GM12878 (cell line): ENCODE results near the gene LEP. TPM values are rescaled to one million over a fixed set of nuclear protein-coding genes. Genes with fewer than 3 reads are reported as not detected.

ENCODE experiments used
- ATAC-seq: fragments of 200-7000 bp; cut with Tn5 transposase; 3 replicates; pipeline ENCODE4 v1.9.1; 2020; ENCODE audit warnings: mild to moderate bottlenecking, moderate library complexity
- BruUV-seq: library from RNA; stranded (reverse); fragments of 400-500 nt; replicated peaks from 2 replicates; lab custom pipeline; 2021; lab: Mats Ljungman, UMichigan
- CTCF ChIA-PET: fragments of 300-600 bp; sonication (Branson Sonifier 250); formaldehyde crosslinking; extraction: SDS; loops from one replicate; lab custom pipeline; 2021; ENCODE audit warnings: inconsistent platforms; lab: Yijun Ruan, JAX
- POLR2A ChIA-PET: fragments of 350-600 bp; formaldehyde crosslinking; extraction: SDS; loops from one replicate; lab custom pipeline; 2021; ENCODE audit warnings: inconsistent platforms; lab: Charles Lee
- RAD21 ChIA-PET: fragments of 300-600 bp; sonication (Branson Sonifier 250); formaldehyde crosslinking; loops from one replicate; lab custom pipeline; 2023; ENCODE audit warnings: antibody characterized with exemption; ENCODE audit not compliant: unreplicated experiment; lab: Charles Lee
- SMC1A ChIA-PET: fragments of 300-600 bp; sonication (Branson Sonifier 250); formaldehyde crosslinking; loops from one replicate; lab custom pipeline; 2023; ENCODE audit not compliant: unreplicated experiment, uncharacterized antibody; lab: Charles Lee
- DNase-seq: peaks from one replicate; pipeline ENCODE4 v3.0.0-alpha.2; 2011; ENCODE audit warnings: low read depth, low spot score
- FAIRE-seq: peaks from 3 replicates; lab custom pipeline; 2011; peaks lifted over from hg19 to GRCh38; lab: Jason Lieb, UNC
- H2AFZ ChIP-seq: 2 replicates; pipeline ENCODE4 v1.6.0; 2011; ENCODE audit warnings: low read depth, low read length, control low read depth; ENCODE audit not compliant: control insufficient read depth
- H3K27ac ChIP-seq: 2 replicates; pipeline ENCODE4 v1.5.1; 2011; ENCODE audit warnings: control low read depth; ENCODE audit not compliant: control insufficient read depth, insufficient read depth
- H3K27me3 ChIP-seq, 2 experiments: replicated peaks in 1 of 2; 2 replicates each; pipeline versions ENCODE4 v1.6.0 to v1.6.1; 2011; ENCODE audit warnings: low read length in 1 of 2; ENCODE audit not compliant: control insufficient read depth in 2 of 2, insufficient read depth in 2 of 2
- H3K36me3 ChIP-seq, 2 experiments: 2 replicates each; pipeline ENCODE4 v1.5.1; 2011; ENCODE audit warnings: low read length in 1 of 2; ENCODE audit not compliant: control insufficient read depth in 2 of 2, insufficient read depth in 2 of 2
- H3K4me1 ChIP-seq: 2 replicates; pipeline ENCODE4 v1.6.1; 2011; ENCODE audit warnings: mild to moderate bottlenecking, low read length, moderate library complexity, mixed read lengths; ENCODE audit not compliant: control insufficient read depth, insufficient read depth
- H3K4me2 ChIP-seq: 2 replicates; pipeline ENCODE4 v1.6.0; 2011; ENCODE audit warnings: control low read depth; ENCODE audit not compliant: control insufficient read depth, insufficient read depth
- H3K4me3 ChIP-seq: fragments of 200-600 bp; sonication (generic); 2 replicates; pipeline ENCODE4 v1.5.1; 2016
- H3K79me2 ChIP-seq: 2 replicates; pipeline ENCODE4 v1.6.0; 2011; ENCODE audit warnings: low read length; ENCODE audit not compliant: control insufficient read depth, insufficient read depth
- H3K9ac ChIP-seq: 2 replicates; pipeline ENCODE4 v1.8.0; 2011; ENCODE audit warnings: low read length, control low read depth, mixed read lengths; ENCODE audit not compliant: control insufficient read depth, insufficient read depth
- H3K9me3 ChIP-seq: replicated peaks from 3 replicates; pipeline ENCODE4 v1.5.1; 2011; ENCODE audit warnings: mild to moderate bottlenecking, low read length; ENCODE audit not compliant: control insufficient read depth, insufficient read depth
- H4K20me1 ChIP-seq: 2 replicates; pipeline ENCODE4 v1.6.0; 2011; ENCODE audit not compliant: control insufficient read depth, insufficient read depth
- FOXM1 ChIP-seq: IDR thresholded peaks from 2 replicates; pipeline ENCODE4 v1.6.1; 2012; ENCODE audit warnings: low read depth, mild to moderate bottlenecking, inconsistent platforms, low read length, moderate library complexity
- HDGF ChIP-seq: fragments of 450-650 bp; IDR thresholded peaks from 2 replicates; pipeline ENCODE4 v1.6.1; 2016; ENCODE audit warnings: antibody characterized with exemption
- MAX ChIP-seq: IDR thresholded peaks from 2 replicates; pipeline ENCODE4 v1.6.1; 2012; ENCODE audit warnings: low read depth, low read length, improper control_type of control experiment
- MXI1 ChIP-seq: fragments of 150-350 bp; IDR thresholded peaks from 2 replicates; pipeline ENCODE4 v1.6.1; 2011; ENCODE audit warnings: low read depth, mild to moderate bottlenecking, inconsistent platforms, low read length, improper control_type of control experiment
- PAX8 ChIP-seq: fragments of 450-650 bp; IDR thresholded peaks from 2 replicates; pipeline ENCODE4 v1.6.1; 2017; ENCODE audit warnings: mild to moderate bottlenecking, moderate library complexity
- ZBED1 ChIP-seq: IDR thresholded peaks from 2 replicates; pipeline ENCODE4 v1.6.1; 2016; ENCODE audit warnings: borderline replicate concordance
- ZNF207 ChIP-seq: fragments of 450-650 bp; IDR thresholded peaks from 2 replicates; pipeline ENCODE4 v1.6.1; 2014; ENCODE audit warnings: antibody characterized with exemption, mild to moderate bottlenecking, borderline replicate concordance
- ZNF24 ChIP-seq: fragments of 450-650 bp; IDR thresholded peaks from 2 replicates; pipeline ENCODE4 v1.6.1; 2017; ENCODE audit warnings: antibody characterized with exemption, mild to moderate bottlenecking
- ZNF687 ChIP-seq: fragments of 450-650 bp; IDR thresholded peaks from 2 replicates; pipeline ENCODE4 v1.6.1; 2017; ENCODE audit warnings: mild to moderate bottlenecking, moderate library complexity
- ZSCAN29 ChIP-seq: fragments of 450-650 bp; IDR thresholded peaks from 2 replicates; pipeline ENCODE4 v1.6.1; 2017; ENCODE audit warnings: mild to moderate bottlenecking, moderate library complexity
- WGBS: methylation state at CpG from one replicate; pipeline ENCODE4 v1.1.6; 2016; ENCODE audit warnings: low lambda C conversion rate; ENCODE audit not compliant: insufficient replicate concordance, insufficient coverage; ENCODE audit errors: missing lambda C conversion rate; 5-methylcytosine and 5-hydroxymethylcytosine counted together
- in situ Hi-C: fragments of 300-500 bp; cut with MboI; formaldehyde crosslinking; loops from 9 replicates; pipeline ENCODE4 v1.14.3; 2018; ENCODE audit warnings: mixed read lengths
- intact Hi-C: fragments of 100-400 bp; cut with micrococcal nuclease; formaldehyde crosslinking; loops from one replicate; pipeline ENCODE4 v1.14.2; 2022; ENCODE audit not compliant: unreplicated experiment
- polyA plus RNA-seq, 11 experiments: library from polyadenylated mRNA; depleted of rRNA in 4 of 11; unstranded in 6 of 11; stranded (reverse) in 5 of 11; fragments of >200 nt; fragmentation: Nextera tagmentation in 4 of 11; fragmentation: Illumina TruSeq in 1 of 11; extraction: Ambion mirVana in 4 of 11; extraction: Trizol in 1 of 11; gene quantifications; 1 replicate in 1 of 11; 2 replicates in 10 of 11; pipeline versions ENCODE4 v1.2.1 to v1.2.3, GENCODE V29; 2011 to 2016; ENCODE audit warnings: inconsistent platforms in 2 of 11, missing spikeins in 2 of 11, low read depth in 1 of 11
- total RNA-seq, 4 experiments: library from RNA; depleted of rRNA in 3 of 4; stranded (reverse); fragments of >200 nt in 3 of 4; fragmentation: Illumina TruSeq in 1 of 4; extraction: Trizol in 1 of 4; gene quantifications; 2 replicates each; pipeline versions ENCODE4 v1.2.1 to v1.2.3, GENCODE V29; 2013 to 2021
- TF ChIP-seq, protein P1 (sequence below): fragments of 450-650 bp; IDR thresholded peaks from 2 replicates; pipeline ENCODE4 v1.6.1; 2017; ENCODE audit warnings: low read depth, mild to moderate bottlenecking, moderate library complexity
- TF ChIP-seq, protein P2 (sequence below): fragments of 450-650 bp; formaldehyde crosslinking; IDR thresholded peaks from 2 replicates; pipeline ENCODE4 v1.4.0; 2022; ENCODE audit warnings: mild to moderate bottlenecking, moderate library complexity

Gene LEP
- total and polyA plus RNA-seq, 10 of the 15 experiments (the other 5 are each of a cell fraction or from before 2014, with no cell fraction given), result not detected

GRCh38 chr7:128207609-128208008 is 33.5 kb upstream of the LEP start:
- in situ Hi-C loops (loop anchor here (5.0 kb wide), 2 partner anchors 70 to 495 kb away; no protein-coding TSS in a partner anchor), intact Hi-C loops (loop anchor here (5.0 kb wide), 2 partner anchors 170 to 760 kb away; no protein-coding TSS in a partner anchor)
- ATAC-seq (no peak), DNase-seq (no peak), FAIRE-seq (no peak)
- Histone ChIP-seq H4K20me1 (0 out of 2 replicates have a peak, but pooled peaks cover 3% of the 10 kb centered on the region), H3K4me1 (no peaks in the 10 kb centered on the region), H3K36me3 (no peaks in the 10 kb centered on the region), H3K4me3 (no peak overlapping the region), H2AFZ (no peak overlapping the region), H3K27ac (no peak overlapping the region), H3K27me3 (no peaks in the 10 kb centered on the region; a peak in 3 of 4 replicates), H3K9me3 (no peaks in the 10 kb centered on the region), H3K9ac (no peak overlapping the region), H3K79me2 (no peaks in the 10 kb centered on the region), H3K4me2 (no peak overlapping the region)
- no TSS peak for BruUV-seq
- POLR2A ChIA-PET, result no interaction called here
- SMC1A ChIA-PET, result interaction anchor here (0.7 to 3.7 kb wide), 3 partner anchors 13 to 499 kb away, joined by 3 to 56 read pairs (median 34); no protein-coding TSS in a partner anchor
- RAD21 ChIA-PET, result interaction anchor here (0.9 to 5.8 kb wide), 4 partner anchors 9 to 579 kb away, joined by 3 to 86 read pairs (median 38); no protein-coding TSS in a partner anchor
- CTCF ChIA-PET, result interaction anchor here (0.8 to 8.6 kb wide), 4 partner anchors 11 to 703 kb away, joined by 3 to 152 read pairs (median 67); no protein-coding TSS in a partner anchor
- 25% methylated on average over 2 of the region's 4 CpGs for WGBS
- TF ChIP-seq, protein P1, sequence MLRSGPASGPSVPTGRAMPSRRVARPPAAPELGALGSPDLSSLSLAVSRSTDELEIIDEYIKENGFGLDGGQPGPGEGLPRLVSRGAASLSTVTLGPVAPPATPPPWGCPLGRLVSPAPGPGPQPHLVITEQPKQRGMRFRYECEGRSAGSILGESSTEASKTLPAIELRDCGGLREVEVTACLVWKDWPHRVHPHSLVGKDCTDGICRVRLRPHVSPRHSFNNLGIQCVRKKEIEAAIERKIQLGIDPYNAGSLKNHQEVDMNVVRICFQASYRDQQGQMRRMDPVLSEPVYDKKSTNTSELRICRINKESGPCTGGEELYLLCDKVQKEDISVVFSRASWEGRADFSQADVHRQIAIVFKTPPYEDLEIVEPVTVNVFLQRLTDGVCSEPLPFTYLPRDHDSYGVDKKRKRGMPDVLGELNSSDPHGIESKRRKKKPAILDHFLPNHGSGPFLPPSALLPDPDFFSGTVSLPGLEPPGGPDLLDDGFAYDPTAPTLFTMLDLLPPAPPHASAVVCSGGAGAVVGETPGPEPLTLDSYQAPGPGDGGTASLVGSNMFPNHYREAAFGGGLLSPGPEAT, result no peak
- TF ChIP-seq, protein P2, sequence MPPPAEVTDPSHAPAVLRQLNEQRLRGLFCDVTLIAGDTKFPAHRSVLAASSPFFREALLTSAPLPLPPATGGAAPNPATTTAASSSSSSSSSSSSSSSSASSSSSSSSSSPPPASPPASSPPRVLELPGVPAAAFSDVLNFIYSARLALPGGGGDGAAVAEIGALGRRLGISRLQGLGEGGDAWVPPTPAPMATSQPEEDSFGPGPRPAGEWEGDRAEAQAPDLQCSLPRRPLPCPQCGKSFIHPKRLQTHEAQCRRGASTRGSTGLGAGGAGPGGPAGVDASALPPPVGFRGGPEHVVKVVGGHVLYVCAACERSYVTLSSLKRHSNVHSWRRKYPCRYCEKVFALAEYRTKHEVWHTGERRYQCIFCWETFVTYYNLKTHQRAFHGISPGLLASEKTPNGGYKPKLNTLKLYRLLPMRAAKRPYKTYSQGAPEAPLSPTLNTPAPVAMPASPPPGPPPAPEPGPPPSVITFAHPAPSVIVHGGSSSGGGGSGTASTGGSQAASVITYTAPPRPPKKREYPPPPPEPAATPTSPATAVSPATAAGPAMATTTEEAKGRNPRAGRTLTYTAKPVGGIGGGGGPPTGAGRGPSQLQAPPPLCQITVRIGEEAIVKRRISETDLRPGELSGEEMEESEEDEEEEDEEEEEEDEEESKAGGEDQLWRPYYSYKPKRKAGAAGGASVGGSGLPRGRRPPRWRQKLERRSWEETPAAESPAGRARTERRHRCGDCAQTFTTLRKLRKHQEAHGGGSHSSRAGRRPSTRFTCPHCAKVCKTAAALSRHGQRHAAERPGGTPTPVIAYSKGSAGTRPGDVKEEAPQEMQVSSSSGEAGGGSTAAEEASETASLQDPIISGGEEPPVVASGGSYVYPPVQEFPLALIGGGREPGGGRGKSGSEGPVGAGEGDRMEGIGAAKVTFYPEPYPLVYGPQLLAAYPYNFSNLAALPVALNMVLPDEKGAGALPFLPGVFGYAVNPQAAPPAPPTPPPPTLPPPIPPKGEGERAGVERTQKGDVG, result no peak
- TF ChIP-seq ZNF24 (no peak), PAX8 (no peak), ZNF207 (no peak), MAX (no peak), ZBED1 (no peak), FOXM1 (no peak), ZSCAN29 (no peak), HDGF (no peak), ZNF687 (no peak), MXI1 (no peak)
